GM21529 (cell line): ENCODE measurements around the gene MVB12B.

ENCODE experiments used
- ATAC-seq: cut with Tn5 transposase; IDR thresholded peaks from one replicate; pipeline ENCODE4 v1.9.1; 2021; ENCODE audit not compliant: unreplicated experiment

Gene MVB12B

GRCh38 chr9:126448865-126449577 lies 122.4 kb downstream of the MVB12B start:
- no peak for ATAC-seq

GRCh38 chr9:126449725-126450667 lies 123.4 kb downstream of the MVB12B start:
- ATAC-seq, result no peak

GRCh38 chr9:126450668-126451205 lies 124.1 kb downstream of the MVB12B start:
- no peak for ATAC-seq

GRCh38 chr9:126451316-126451885 lies 124.8 kb downstream of the MVB12B start:
- no peak for ATAC-seq

- ATAC-seq, result no peak
These were observed 125.5 kb downstream of the MVB12B start for GRCh38 chr9:126452106-126452505.

- no peak for ATAC-seq
These were observed 126.7 kb downstream of the MVB12B start for GRCh38 chr9:126453156-126453963.

- no peak for ATAC-seq
These were observed 127.6 kb downstream of the MVB12B start for GRCh38 chr9:126454215-126454614.

GRCh38 chr9:126454795-126455194 lies 128.2 kb downstream of the MVB12B start:
- no peak for ATAC-seq

GRCh38 chr9:126456441-126457174 lies 130.0 kb downstream of the MVB12B start:
- ATAC-seq, result no peak

GRCh38 chr9:126457175-126457547 lies 130.5 kb downstream of the MVB12B start:
- ATAC-seq, result no peak

- no peak for ATAC-seq
These were observed 131.3 kb downstream of the MVB12B start for GRCh38 chr9:126457890-126458289.

- no peak for ATAC-seq
These were observed 132.5 kb downstream of the MVB12B start for GRCh38 chr9:126459126-126459525.

GRCh38 chr9:126459546-126459945 lies 132.9 kb downstream of the MVB12B start:
- no peak for ATAC-seq

GRCh38 chr9:126459965-126460843 lies 133.6 kb downstream of the MVB12B start:
- ATAC-seq, result no peak

- ATAC-seq, result no peak
These were observed 134.4 kb downstream of the MVB12B start for GRCh38 chr9:126461029-126461428.

- no peak for ATAC-seq
These were observed 135.0 kb downstream of the MVB12B start for GRCh38 chr9:126461608-126462007.

- no peak for ATAC-seq
These were observed 136.0 kb downstream of the MVB12B start for GRCh38 chr9:126462617-126463016.

GRCh38 chr9:126463426-126463825 lies 136.8 kb downstream of the MVB12B start:
- ATAC-seq, result no peak
